Duodenal mucosa (tissue), 2 donors: Measurements from ENCODE around the gene BICRAL.

ENCODE experiments used
- H3K27ac ChIP-seq: one replicate; pipeline ENCODE4 v1.7.0; 2013; ENCODE audit warnings: low read depth, low read length
- H3K27me3 ChIP-seq, 2 donors: one replicate each; pipeline ENCODE4 v1.7.0; 2013; ENCODE audit warnings: low read length in 2 of 2, control low read depth in 1 of 2; ENCODE audit not compliant: insufficient read depth in 2 of 2, control insufficient read depth in 1 of 2
- H3K36me3 ChIP-seq, 2 donors: one replicate each; pipeline ENCODE4 v1.7.0; 2013; ENCODE audit warnings: low read length in 2 of 2, control low read depth in 1 of 2; ENCODE audit not compliant: insufficient read depth in 2 of 2, control insufficient read depth in 1 of 2
- H3K4me1 ChIP-seq, 2 donors: one replicate each; pipeline ENCODE4 v1.7.0; 2013; ENCODE audit warnings: low read length in 2 of 2, control low read depth in 1 of 2; ENCODE audit not compliant: insufficient read depth in 2 of 2, control insufficient read depth in 1 of 2
- H3K4me3 ChIP-seq, 2 donors: one replicate each; pipeline ENCODE4 v1.7.0; 2013; ENCODE audit warnings: low read length in 2 of 2, low read depth in 1 of 2
- H3K9ac ChIP-seq, 2 donors: one replicate each; pipeline ENCODE4 v1.7.0; 2013; ENCODE audit warnings: low read length in 2 of 2, low read depth in 1 of 2
- H3K9me3 ChIP-seq, 2 donors: one replicate each; pipeline ENCODE4 v1.7.0; 2013; ENCODE audit warnings: low read length in 2 of 2, control low read depth in 1 of 2; ENCODE audit not compliant: control insufficient read depth in 1 of 2

Gene BICRAL

DNA sequence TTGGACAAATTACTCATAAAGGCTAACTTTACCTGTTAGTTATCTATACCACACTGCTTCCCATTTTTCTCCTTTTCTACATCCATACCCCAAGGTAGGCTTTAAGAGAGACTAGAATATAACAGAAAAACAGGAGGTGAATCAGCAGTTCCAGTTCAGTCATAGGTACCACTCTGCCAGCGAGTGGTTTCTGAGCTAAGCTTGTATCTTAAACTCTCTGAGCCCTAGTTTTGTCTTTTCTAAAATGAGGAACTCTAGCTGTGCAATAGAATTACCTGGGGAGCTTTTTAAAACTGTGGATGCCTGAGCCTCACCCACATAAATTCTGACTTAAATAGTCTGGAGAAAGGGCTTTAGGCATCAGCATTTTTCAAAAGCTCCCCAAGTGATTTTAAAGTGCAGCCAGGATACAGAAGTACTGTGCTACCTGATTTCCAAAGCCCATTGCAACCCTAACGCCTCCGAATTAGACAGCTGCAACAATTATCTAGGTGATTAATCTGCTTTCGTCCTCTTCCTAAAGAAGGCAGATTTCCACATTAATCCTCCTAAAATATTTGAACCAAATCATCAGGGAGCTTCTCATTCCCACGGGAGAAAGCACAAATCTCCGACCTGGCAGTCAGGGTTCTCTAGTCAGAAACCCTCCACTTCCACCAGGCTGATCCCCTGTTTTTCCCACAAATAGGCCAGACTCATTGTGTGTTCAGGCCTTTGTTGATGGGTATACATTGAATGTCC lies 60.2 kb downstream of the BICRAL start:
- peaks cover 0 to 5% of the 10 kb centered on the region in 2 donors for H3K4me1 ChIP-seq
- H3K9ac ChIP-seq: no peak overlapping the region
- no peaks in the 10 kb centered on the region for H3K27me3 ChIP-seq
- H3K9me3 ChIP-seq: no peaks in the 10 kb centered on the region
- H3K27ac ChIP-seq: no peak overlapping the region
- H3K36me3 ChIP-seq: peaks cover 3 to 7% of the 10 kb centered on the region in 2 donors
- H3K4me3 ChIP-seq: no peak overlapping the region

DNA sequence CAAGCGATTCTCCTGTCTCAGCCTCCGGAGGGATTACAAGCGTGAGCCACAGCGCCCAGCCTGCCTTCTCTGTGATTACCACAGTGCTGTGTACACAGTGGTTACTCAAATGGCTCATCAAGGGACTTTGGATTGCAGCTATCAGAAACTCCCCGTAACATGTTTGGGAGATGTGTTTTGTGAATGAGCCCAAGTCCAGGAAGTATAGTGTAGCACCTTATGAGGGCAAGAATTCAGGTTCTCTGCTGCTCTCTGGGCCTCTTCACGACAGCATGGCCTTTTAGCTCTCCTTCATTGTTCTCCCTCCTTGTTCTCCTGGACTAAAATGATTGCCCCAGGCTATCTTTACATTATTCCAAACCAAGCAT lies 63.5 kb downstream of the BICRAL start:
- H3K4me1 ChIP-seq: peaks cover 0 to 5% of the 10 kb centered on the region in 2 donors
- H3K36me3 ChIP-seq: peaks cover 0 to 7% of the 10 kb centered on the region in 2 donors
- H3K9ac ChIP-seq: no peak overlapping the region
- no peak overlapping the region for H3K27ac ChIP-seq
- no peak overlapping the region for H3K4me3 ChIP-seq
- H3K27me3 ChIP-seq: no peaks in the 10 kb centered on the region
- no peaks in the 10 kb centered on the region for H3K9me3 ChIP-seq

GRCh38 chr6:42846505-42846904 lies 64.7 kb downstream of the BICRAL start:
- Histone ChIP-seq H3K27me3 (no peaks in the 10 kb centered on the region), H3K36me3 (peaks cover 0 to 7% of the 10 kb centered on the region in 2 donors), H3K27ac (no peak overlapping the region), H3K9me3 (no peaks in the 10 kb centered on the region), H3K9ac (no peak overlapping the region), H3K4me3 (no peak overlapping the region), H3K4me1 (peaks cover 0 to 5% of the 10 kb centered on the region in 2 donors)

- Histone ChIP-seq H3K9me3 (no peaks in the 10 kb centered on the region), H3K9ac (no peak overlapping the region), H3K36me3 (peaks cover 13 to 17% of the 10 kb centered on the region in 2 donors), H3K27ac (no peak overlapping the region), H3K27me3 (no peaks in the 10 kb centered on the region), H3K4me1 (peaks cover 0 to 5% of the 10 kb centered on the region in 2 donors), H3K4me3 (no peak overlapping the region)
These were observed 66.8 kb downstream of the BICRAL start for GRCh38 chr6:42848700-42849099.

- Histone ChIP-seq H3K36me3 (peaks cover 21 to 35% of the 10 kb centered on the region in 2 donors), H3K9ac (no peak overlapping the region), H3K4me3 (no peak overlapping the region), H3K27ac (no peak overlapping the region), H3K9me3 (no peaks in the 10 kb centered on the region), H3K27me3 (no peaks in the 10 kb centered on the region), H3K4me1 (no peaks in the 10 kb centered on the region)
These were observed 69.7 kb downstream of the BICRAL start for GRCh38 chr6:42851599-42851998.

DNA sequence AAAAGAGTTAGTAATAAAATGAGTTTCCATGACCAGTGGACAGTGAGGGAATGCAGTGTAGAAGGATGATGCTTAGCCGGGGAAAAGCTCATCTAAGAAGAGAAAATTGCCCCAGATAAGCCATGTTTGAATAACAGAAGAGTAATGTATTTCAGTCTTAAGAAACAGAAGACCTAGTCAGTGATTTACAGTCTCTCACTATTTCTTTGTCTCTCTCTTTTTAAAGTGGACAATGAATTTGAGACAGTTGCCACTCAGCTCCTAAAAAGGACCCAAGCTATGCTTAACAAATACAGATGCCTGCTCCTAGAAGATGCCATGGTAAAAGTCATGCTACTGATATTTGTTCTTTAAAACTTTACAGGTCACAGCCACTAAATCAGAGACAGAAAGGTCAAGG lies 78.2 kb downstream of the BICRAL start:
- Histone ChIP-seq H3K27ac (no peak overlapping the region), H3K27me3 (no peaks in the 10 kb centered on the region), H3K36me3 (peaks cover 27 to 71% of the 10 kb centered on the region in 2 donors), H3K4me3 (no peak overlapping the region), H3K9me3 (no peaks in the 10 kb centered on the region), H3K4me1 (no peaks in the 10 kb centered on the region), H3K9ac (no peak overlapping the region)

DNA sequence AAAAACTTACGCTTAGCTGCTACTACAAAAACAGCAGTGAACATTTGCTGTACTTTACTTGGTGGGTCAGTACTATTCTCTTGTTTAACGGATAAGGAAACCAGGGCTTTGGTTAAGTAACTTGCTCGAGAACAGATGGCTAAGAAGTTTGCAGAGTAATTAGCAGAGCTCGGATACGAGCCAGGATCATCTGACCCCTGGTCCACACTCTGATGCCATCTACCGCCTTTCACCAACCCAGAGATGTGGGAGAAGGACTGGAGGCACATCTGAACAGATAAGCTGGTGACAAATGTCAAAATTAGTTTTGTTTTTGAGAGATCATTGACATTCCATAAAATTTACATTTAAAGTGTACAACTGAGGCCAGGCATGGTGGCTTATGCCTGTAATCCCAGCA lies 78.6 kb downstream of the BICRAL start:
- Histone ChIP-seq H3K36me3 (peaks cover 27 to 71% of the 10 kb centered on the region in 2 donors), H3K4me3 (no peak overlapping the region), H3K27ac (no peak overlapping the region), H3K9me3 (no peaks in the 10 kb centered on the region), H3K9ac (no peak overlapping the region), H3K27me3 (no peaks in the 10 kb centered on the region), H3K4me1 (no peaks in the 10 kb centered on the region)

GRCh38 chr6:42864602-42865001 lies 82.8 kb downstream of the BICRAL start:
- no peaks in the 10 kb centered on the region for H3K27me3 ChIP-seq
- no peak overlapping the region for H3K9ac ChIP-seq
- no peak overlapping the region for H3K27ac ChIP-seq
- no peak overlapping the region for H3K4me3 ChIP-seq
- H3K4me1 ChIP-seq: no peaks in the 10 kb centered on the region
- peaks cover 23 to 80% of the 10 kb centered on the region in 2 donors for H3K36me3 ChIP-seq
- no peaks in the 10 kb centered on the region for H3K9me3 ChIP-seq

GRCh38 chr6:42870145-42870936 lies 88.5 kb downstream of the BICRAL start:
- Histone ChIP-seq H3K9me3 (no peaks in the 10 kb centered on the region), H3K4me1 (no peaks in the 10 kb centered on the region), H3K9ac (no peak overlapping the region), H3K27me3 (no peaks in the 10 kb centered on the region), H3K27ac (no peak overlapping the region), H3K36me3 (peaks cover 4 to 38% of the 10 kb centered on the region in 2 donors), H3K4me3 (no peak overlapping the region)

DNA sequence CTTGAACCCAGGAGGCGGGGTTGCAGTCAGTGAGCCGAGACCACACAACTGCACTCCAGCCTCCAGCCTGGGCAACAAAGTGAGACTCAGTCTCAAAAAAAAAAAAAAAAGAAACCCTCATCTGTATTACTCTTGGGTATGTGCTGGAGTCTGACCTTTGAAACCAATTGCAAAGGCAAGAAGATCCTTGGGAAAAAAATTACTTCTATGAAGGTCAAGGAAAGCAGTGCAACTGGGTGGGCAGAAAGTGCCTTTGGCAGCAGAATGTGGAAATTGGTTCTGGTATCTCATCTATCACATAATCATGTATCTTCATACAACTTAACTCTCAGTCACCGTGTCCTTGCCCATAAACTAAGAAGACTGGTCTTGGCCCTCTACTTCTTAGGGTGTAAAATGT lies 89.9 kb downstream of the BICRAL start:
- Histone ChIP-seq H3K27me3 (no peaks in the 10 kb centered on the region), H3K27ac (no peak overlapping the region), H3K36me3 (peaks cover 4 to 25% of the 10 kb centered on the region in 2 donors), H3K9me3 (no peaks in the 10 kb centered on the region), H3K9ac (no peak overlapping the region), H3K4me3 (no peak overlapping the region), H3K4me1 (no peaks in the 10 kb centered on the region)
